Stimulated activated CD8-positive, alpha-beta memory T cell treated with anti-CD3 and anti-CD28 coated beads, Interleukin-2, amount 100 ng/mL, for 1 hour (primary cell): ENCODE measurements around the gene LZTFL1.

Experiments used
- DNase-seq, 2 donors: peaks; one replicate each; pipeline ENCODE4 v3.0.0-alpha.2; 2020; ENCODE audit warnings: low read depth in 2 of 2

The LZTFL1 gene

GRCh38 chr3:45841757-45842491 is at the start of gene LZTFL1:
Gene LZTFL1 (minus strand): TSS chr3:45842119. CDS start chr3:45841991, 128 bp downstream.
- peak; percentile 72 to 75 for DNase-seq

GRCh38 chr3:45890405-45890804 is 48.5 kb upstream of the LZTFL1 start:
- no peak for DNase-seq

GRCh38 chr3:45889337-45889736 is 47.4 kb upstream of the LZTFL1 start:
- DNase-seq, result no peak

GRCh38 chr3:45887759-45888511 is 46.0 kb upstream of the LZTFL1 start:
- no peak for DNase-seq

- DNase-seq, result no peak
Measured at GRCh38 chr3:45887285-45887684, 45.4 kb upstream of the LZTFL1 start.

- no peak for DNase-seq
Measured at GRCh38 chr3:45885979-45886705, 44.2 kb upstream of the LZTFL1 start, which contains the start of gene CCR9. Gene CCR9 (plus strand): TSS chr3:45886543. CDS start chr3:45894934, 8,391 bp downstream.

- no peak for DNase-seq
Measured at GRCh38 chr3:45884368-45885201, 42.7 kb upstream of the LZTFL1 start.

GRCh38 chr3:45881078-45882022 is 39.4 kb upstream of the LZTFL1 start:
- peak; percentile 12 to 29 for DNase-seq

- DNase-seq, result no peak
Measured at GRCh38 chr3:45880725-45881077, 38.8 kb upstream of the LZTFL1 start.

- no peak for DNase-seq
Measured at GRCh38 chr3:45878124-45878523, 36.2 kb upstream of the LZTFL1 start.

GRCh38 chr3:45874677-45875346 is 32.9 kb upstream of the LZTFL1 start:
- no peak for DNase-seq

GRCh38 chr3:45873638-45874037 is 31.7 kb upstream of the LZTFL1 start:
- no peak for DNase-seq

- no peak for DNase-seq
Measured at GRCh38 chr3:45873036-45873435, 31.1 kb upstream of the LZTFL1 start.

- DNase-seq, result no peak
Measured at GRCh38 chr3:45872569-45872968, 30.6 kb upstream of the LZTFL1 start.

GRCh38 chr3:45871780-45872179 is 29.9 kb upstream of the LZTFL1 start:
- DNase-seq, result no peak

- DNase-seq, result peak; percentile 14 to 38
Measured at GRCh38 chr3:45870099-45870498, 28.2 kb upstream of the LZTFL1 start.

- no peak for DNase-seq
Measured at GRCh38 chr3:45869638-45870037, 27.7 kb upstream of the LZTFL1 start.

GRCh38 chr3:45868650-45869049 is 26.7 kb upstream of the LZTFL1 start:
- DNase-seq, result no peak

GRCh38 chr3:45868213-45868612 is 26.3 kb upstream of the LZTFL1 start:
- no peak for DNase-seq

GRCh38 chr3:45865563-45865962 is 23.6 kb upstream of the LZTFL1 start:
- no peak for DNase-seq
